ENCODE measurements around the gene SLC35B2. TPM values are rescaled to one million over a fixed set of nuclear protein-coding genes. Genes with fewer than 3 reads are reported as not detected.

SLC35B2 gene
- total RNA-seq, 1 donor from 2014 or later, result 21.3 TPM

DNA sequence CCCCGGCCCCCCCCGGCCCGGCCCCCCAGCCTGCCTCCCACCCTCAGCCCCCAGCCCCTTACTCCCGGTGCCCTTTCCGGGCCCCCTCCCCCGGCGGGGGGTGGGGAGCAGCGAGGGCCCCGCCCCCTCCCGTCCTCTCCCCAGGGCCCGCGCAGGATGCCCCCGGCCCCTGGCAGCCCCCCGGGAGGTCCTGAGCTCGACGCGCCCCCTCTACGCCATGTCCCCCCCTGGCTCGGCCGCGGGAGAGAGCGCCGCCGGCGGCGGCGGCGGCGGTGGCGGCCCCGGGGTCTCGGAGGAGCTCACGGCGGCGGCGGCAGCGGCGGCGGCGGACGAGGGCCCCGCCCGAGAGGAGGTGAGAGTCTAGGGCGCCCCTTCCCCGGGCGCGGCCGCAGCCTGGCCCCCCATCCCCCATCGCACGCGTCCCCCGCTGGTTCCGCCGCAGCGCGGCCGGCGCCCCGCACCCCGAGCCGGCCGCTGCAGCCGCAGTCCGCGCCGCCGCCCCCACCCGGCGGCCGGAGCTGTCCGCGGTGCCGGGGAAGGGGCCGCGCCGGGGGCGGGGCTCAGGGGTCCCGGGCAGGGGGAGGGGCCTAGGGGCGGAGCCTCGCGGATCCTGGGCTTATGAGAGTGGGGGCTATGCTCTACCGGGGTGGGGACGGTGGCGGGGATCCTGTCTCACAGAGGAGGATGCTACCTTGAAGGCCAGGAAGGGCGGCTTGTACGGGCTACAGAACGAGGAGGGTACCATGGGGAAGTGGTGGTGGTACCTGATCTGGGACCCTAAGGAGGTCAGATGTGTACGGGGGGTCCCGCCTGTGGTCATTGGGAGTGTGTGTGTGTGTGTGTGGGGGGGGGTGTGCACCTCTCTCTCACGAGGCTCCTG is 13.4 kb upstream of the SLC35B2 start:
- intact Hi-C loops (cut with DNase I), result no loop called here
- ATAC-seq, result no peak
- DNase-seq (ENCODE audit: missing footprints), result no peak

DNA sequence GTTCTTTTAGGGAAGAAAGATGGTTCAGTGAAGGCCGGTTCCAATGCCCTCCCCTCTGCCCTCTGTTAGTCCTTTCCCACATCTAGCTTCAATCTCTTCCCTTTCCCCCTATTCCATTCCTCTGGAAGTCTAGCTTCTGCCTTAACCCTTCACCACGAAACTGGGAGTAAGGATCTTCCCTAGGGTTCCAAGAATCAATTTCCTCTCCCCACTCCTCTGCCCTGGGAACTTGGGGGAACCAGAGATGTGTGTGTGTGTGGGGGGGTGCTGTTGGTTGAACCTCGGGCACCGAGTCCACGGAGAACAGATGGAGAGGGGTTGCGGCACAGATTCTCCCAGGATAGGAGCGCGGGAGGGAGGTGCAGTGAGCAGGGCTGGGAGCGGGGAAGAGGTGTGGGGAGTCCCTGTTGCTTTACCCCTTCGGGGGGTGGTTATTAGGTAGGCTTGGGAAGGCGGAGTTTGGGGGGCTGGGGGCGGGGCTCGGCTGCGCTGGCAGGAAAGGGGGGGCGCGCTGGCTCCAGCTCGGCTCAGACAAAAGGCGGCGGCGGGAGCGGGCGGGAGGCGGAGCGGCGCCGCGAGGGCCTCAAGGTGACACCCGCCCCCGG is 12.7 kb upstream of the SLC35B2 start, which contains the start of gene TMEM151B:
TMEM151B (plus strand) TSS at position 530 of the 605 bp plus-strand sequence. CDS start 293 bp downstream, outside the sequence.
- no peak for ATAC-seq
- DNase-seq (ENCODE audit: missing footprints), result no peak

DNA sequence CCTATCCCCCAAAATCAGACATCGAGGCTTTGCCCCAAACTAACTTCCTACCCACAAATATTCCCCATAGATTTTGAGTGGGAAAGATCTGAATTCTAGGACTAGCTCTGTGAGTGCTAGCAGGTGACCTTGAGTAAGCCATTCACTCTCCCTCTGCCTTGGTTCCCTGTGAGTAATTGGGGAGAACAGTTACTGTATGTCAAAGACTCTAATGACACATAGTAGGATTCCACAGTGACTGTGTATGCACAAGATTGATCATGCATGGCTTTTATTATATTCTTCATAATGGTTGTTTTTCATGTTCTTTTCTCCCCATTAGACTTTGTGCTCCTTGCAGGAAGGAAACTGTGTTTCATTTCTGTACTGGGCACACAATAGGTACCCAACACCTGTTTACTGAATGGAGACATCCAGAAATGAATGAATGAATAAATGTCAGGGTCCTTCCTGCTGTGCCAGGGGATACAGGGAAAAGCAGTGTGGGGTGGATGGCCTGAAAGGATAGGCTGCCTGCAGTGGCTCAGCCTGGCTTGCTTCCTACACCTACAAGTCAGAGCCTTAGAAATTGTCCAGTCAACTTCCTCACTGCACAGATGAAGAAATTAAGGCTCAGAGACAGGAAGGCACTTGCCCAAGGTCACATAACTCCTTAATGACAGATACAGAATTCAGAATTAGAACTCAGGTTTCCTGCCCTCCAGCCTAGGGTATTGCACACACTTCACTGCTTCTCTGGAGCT is 12.0 kb upstream of the SLC35B2 start:
- ATAC-seq (no peak), DNase-seq (ENCODE audit: missing footprints) (no peak)
- intact Hi-C loops (cut with DNase I), result loop anchor here (10.0 kb wide), 1 partner anchor 185 kb away; no protein-coding TSS in a partner anchor

More for the DNA sequence above, 12.7 kb upstream of the SLC35B2 start, which contains the start of gene TMEM151B:
- intact Hi-C loops (cut with DNase I), result loop anchor here (10.0 kb wide), 1 partner anchor 185 kb away; no protein-coding TSS in a partner anchor

DNA sequence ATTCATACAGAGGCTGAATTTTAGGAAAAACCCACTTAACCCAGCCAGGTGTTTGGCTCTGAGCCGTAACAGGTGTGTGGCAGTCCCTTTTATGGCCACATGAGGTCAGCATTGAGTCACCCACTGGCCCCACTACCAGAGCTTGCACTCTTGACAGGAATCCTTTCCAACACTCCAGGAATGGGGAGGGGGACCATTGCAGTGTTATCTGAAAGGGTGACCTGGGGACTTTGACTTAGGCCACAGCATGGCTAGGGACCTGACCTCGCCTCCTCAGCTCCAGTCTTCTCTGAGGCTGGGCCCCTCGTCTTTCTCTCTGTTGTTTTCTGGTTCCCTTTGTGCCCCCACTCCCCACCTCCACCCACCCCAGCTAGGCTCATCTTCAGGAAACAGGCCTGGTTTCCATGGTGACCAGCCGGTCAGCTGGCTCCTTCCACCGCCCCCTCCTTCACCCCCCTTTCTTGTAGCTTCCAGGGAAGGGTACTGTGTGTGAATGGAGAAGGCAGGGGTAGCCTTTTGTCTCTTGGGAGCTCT is 10.8 kb upstream of the SLC35B2 start:
- DNase-seq (ENCODE audit: missing footprints) (no peak), ATAC-seq (no peak)
- intact Hi-C loops (cut with DNase I), result loop anchor here (1.0 to 10.0 kb wide), 2 partner anchors 70 to 187 kb away; no protein-coding TSS in a partner anchor

DNA sequence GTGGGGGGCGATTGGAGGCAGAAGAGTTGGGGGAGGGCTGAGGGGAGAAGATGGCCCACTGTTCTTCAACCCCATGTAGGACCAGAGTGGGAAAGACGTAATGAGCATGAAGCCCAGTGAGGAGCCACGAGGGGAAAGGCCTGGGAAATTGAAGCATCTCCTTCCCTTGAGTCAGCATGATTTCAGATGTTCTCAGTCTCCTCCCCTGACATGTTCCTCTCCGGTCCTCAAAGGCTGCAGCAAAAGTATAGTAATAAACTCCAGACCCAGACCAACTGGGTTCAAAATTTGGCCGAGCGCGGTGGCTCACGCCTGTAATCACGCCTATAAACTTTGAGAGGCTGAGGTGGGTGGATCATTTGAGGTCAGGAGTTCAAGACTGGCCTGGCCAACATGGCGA is 9.9 kb upstream of the SLC35B2 start:
- DNase-seq (ENCODE audit: missing footprints) (no peak), ATAC-seq (no peak)
- intact Hi-C loops (cut with DNase I), result loop anchor here (10.0 kb wide), 1 partner anchor 188 kb away; no protein-coding TSS in a partner anchor

DNA sequence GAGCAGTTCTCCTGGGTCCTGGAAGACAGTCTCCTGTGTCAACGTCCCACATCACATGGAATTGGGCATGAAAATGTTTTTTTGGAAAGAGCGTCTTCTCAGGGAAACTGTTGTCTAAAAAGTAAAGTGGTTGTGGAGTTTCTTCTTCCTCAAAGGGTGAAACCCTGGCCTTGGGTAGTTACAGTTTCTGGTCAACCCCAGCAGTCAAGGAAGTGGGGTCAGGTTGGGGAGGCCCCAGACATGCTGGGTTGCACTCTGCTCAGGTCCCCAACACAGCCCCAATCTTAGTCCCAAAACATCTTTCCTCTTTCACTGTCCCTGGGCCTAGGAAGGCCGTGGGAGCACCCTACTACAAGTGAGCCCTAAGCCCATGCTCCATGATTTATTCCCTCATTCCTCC is 9.0 kb upstream of the SLC35B2 start:
- DNase-seq (ENCODE audit: missing footprints) (no peak), ATAC-seq (no peak)
- intact Hi-C loops (cut with DNase I), result loop anchor here (10.0 kb wide), 1 partner anchor 188 kb away; no protein-coding TSS in a partner anchor

DNA sequence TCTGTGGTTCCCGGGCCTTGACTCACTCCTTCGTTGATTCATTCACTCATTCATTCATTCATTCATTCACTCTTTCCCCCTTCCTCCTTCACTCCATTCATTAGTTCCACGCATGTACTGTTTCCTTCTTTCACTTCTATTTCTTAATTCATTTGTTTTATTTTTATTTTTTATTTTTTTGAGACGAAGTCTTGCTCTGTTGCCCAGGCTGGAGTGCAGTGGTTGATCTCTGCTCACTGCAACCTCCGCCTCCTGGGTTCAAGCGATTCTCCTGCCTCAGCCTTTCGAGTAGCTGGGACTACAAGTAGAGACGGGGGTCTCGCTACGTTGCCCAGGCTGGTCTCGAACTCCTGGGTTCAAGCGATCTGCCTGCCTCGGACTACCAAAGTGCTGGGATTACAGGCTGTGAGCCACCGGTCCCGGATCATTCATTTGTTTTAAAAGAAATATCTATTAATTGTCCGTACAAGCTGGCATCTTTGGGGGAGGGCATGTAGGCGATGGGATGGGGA is 8.4 kb upstream of the SLC35B2 start:
- ATAC-seq, result no peak
- intact Hi-C loops (cut with DNase I), result loop anchor here (10.0 kb wide), 1 partner anchor 189 kb away; no protein-coding TSS in a partner anchor

DNA sequence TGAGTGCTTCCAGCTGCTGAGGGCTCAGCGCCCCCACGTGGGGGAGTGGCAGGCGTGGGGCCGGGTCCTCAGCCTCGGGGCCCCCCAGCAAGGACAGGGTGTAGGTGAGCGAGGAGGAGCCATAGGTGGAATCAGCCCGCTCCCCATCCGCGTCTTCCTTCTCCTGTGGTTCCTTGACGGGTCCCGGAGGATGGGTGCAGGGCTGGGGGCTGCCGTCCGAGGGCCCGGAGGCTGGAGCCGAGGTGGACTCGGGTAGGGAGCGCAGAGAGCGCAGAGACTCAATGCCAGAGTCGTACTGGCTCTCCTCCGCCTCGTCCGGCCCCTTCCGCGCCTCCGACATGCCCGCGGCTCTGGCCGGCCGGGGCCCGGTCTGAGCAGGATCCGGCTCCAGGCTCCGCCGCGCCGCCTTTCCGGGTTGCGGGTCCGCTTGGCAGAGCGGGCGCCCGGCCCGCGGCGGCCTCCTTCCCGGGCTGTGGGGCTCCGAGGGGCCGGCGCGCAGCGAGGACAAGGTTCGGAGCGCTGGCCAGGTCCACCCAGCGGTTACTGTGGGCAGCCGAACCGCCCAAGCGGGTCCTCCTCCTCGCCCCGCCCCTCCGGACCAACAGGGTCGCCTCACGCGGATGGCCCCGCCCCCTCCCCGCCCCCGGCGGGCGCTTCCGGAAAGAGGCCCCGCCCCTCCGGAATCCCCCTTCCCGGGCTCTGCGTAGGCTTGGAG is 7.8 kb upstream of the SLC35B2 start, which contains the start of gene NFKBIE:
NFKBIE (minus strand) TSS at position 545 of the 715 bp plus-strand sequence; CDS start at position 340, 205 bp downstream.
- intact Hi-C loops (cut with DNase I), result loop anchor here (10.0 kb wide), 1 partner anchor 190 kb away; no protein-coding TSS in a partner anchor
- DNase-seq (ENCODE audit: missing footprints) (peak; percentile 97), ATAC-seq (peak; percentile 96)

More for the DNA sequence above, 8.4 kb upstream of the SLC35B2 start:
- no peak for DNase-seq (ENCODE audit: missing footprints)

DNA sequence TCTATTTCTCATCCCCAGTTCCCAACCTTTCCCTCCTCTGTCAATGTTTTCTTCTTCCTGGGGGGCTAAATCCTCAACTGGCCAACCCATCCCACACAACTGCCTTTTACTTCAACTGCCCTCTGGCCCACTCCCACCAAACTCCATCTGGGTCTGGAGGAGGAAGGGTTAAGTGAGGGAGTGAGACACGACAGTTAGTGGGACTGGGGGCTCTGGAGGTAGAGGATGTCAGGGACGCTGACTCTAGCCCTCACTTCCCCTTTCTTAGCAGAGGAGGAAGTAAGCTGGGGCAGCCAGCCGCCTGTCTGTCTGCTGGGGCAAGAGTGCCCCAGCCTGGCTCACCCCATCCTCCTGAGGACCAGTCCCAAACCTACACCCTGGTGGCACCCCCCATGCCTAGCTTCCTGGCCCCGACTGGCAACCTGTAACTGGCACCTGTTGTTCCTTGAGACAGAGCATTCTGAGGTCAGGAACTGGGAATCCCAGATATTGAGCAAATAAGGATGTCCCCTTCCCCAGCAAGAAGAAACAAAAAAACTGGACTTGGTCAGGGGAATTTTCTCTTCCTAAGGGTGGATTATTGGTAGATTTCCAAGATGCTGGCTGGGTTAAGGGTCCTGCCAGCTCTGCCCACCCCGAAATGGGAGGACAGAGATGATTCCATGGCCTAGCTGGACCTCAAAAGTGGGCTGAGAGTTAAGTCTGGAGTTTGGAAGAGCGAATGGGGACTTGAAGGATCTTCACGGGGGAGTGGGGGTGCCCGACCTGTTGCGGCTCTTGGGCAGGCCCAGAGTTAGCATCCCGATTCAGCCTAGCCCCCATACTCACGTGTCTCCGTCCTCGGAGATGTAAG is 7.1 kb upstream of the SLC35B2 start:
- DNase-seq (ENCODE audit: missing footprints) (peak; percentile 88), ATAC-seq (peak; percentile 1)
- intact Hi-C loops (cut with DNase I), result loop anchor here (10.0 kb wide), 1 partner anchor 190 kb away; no protein-coding TSS in a partner anchor

DNA sequence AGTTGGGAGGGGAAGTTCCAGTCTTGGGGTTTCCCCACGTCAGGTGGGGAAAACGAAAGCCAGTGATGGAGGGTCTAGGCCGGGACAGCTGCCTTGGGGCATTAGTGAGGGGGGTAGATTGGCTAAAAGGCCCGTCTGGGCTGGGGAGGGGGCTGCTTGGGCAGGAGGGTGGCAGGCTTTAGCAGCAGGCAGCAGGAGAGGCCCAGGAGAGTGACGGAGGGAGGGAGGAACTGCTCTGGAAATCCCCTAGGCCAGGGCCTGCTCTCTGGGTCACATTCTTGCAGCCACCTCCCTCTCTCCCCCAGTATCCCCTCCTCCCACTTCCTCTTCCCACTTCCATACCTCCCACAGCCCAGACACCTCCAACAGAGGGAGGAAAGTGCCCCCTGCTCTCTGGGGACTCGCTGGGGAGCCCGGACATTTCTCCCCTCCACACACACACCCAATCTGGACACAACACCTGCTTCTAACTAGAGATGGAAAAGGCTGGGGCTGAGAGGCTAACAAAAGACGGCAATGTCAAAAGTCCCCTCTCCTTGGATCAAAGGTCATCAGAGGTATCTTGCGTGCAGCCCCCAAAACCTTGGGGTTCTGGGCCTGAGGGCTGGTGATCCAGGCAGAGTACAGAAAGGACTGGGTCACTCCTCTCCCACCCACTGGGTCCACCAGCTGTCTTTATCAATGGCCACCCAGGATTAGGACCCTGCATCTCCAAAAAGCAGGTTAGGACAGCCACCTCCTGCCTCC is 6.2 kb upstream of the SLC35B2 start:
- intact Hi-C loops (cut with DNase I), result loop anchor here (10.0 kb wide), 1 partner anchor 191 kb away; no protein-coding TSS in a partner anchor
- no peak for DNase-seq (ENCODE audit: missing footprints)
- ATAC-seq, result no peak

DNA sequence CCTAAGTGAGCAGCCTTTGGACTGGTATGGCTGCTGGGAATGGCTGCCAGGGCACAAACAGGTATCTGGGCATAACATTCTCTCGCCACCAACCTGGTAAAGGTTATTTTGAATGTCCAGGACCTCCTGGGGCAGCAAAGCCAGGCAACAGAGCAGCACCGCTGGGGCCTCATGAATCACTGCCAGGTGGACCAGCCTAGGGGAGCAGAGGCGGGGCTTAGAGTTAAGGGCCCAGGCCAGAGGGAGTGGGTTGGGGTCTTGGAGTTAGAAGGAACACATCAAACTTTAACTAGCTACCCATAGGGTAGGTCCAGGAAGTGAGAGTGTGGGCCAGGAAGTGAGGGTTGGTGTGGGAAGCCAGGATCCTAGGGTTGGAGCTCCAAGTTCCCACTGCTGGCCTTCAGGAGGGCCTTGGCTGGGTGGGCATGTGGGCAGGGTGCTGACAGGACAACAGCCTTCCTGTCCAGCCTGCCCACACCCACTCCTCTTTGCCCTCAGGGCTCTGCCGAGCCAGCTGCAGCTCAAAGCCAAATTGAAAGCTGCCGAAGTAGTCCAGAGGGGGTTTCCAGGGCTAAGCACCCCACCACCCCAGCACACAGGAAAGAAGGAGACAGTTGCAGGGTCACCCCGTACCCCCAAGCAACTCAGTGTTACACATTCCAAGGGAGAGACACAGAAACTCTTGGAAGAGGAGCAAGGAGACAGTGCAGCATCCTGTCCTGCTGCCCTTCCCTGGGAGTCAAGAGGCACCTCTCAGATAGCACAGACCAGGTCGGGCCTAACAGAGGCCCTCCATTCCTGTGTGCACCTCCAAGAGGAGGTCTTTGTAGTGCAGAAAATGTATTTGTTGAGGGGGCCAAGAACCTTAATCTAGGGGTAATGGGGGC is 5.4 kb upstream of the SLC35B2 start:
- intact Hi-C loops (cut with DNase I), result loop anchor here (10.0 kb wide), 1 partner anchor 192 kb away; no protein-coding TSS in a partner anchor
- ATAC-seq, result no peak
- DNase-seq (ENCODE audit: missing footprints), result no peak

DNA sequence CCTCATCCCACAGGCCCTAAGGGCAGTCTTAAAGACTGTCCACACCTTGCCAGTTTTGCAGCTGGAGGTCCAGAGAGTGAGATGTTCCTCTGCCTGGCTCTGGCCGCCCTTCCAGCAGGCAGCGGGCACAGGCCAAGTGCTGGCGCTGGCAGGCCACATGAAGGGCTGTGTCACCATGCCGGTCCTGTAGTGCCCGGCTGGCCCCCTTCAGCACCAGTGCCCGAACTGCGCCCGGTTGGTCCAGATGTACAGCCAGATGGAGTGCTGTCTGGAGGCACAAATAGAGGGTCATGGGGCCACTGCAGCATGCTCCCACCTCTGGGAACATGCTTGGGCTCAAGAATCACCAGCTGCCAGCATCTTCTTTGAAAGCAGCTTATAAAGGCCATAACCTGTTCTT is 4.3 kb upstream of the SLC35B2 start:
- intact Hi-C loops (cut with DNase I), result loop anchor here (10.0 kb wide), 1 partner anchor 193 kb away; no protein-coding TSS in a partner anchor
- DNase-seq (ENCODE audit: missing footprints) (no peak), ATAC-seq (no peak)

DNA sequence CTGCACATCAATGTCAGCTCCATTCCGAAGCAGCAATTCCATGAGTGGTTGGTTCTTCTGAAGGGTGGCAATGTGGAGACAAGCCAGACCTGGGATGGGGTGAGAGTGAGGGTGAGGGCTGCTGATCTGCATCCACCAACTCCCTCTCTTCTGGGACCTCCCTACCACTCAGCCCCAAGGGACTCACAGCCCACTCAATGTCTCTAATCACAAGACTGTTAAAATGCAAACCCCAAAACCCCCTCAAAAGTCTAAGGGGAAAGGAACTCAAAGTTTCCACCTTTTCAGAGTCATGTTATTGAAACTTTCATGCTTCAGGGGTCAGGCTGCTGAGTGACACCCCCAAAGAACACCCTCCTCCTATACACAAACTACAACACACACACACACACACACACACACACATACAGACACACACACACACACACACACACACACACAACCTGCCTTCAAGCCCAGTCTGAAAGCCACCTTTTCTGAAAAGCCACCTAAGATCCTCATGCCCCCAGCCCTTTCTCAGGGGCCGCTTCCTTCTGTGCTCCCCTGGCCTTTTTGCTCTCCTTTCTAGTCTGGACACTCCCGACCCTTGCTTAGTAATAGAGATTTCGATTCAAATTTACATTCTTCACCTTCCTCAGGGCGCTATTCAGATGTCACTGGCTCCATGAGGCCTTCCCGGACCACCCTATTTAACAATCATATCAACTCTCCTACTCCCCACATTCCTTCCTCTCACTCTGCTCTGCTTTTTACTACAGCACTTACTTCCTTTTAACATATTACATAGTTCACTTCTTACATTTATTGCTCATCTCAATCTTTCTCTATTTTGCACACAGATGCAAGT is 3.3 kb upstream of the SLC35B2 start:
- DNase-seq (ENCODE audit: missing footprints), result no peak
- intact Hi-C loops (cut with DNase I), result loop anchor here (10.0 kb wide), 1 partner anchor 194 kb away; no protein-coding TSS in a partner anchor
- ATAC-seq, result no peak

DNA sequence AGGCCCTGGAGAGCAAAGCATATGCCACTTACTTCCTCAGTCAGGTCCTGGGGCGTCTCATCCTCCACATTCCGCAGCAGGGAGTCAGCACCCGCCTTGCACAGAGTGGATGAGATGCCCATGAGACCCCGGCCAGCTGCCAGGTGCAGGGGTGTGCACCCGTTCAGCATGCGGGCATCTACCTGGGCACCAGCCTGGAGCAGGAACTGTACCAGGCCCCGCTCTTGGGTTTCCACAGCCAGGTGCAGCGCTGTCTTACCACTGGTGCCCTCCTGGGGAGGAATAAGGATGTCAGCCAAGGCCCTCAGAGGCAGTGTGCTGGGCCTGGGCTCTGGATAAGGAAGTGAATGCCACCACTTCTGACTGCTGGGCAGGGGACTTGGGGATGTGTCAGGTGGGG is 2.7 kb upstream of the SLC35B2 start:
- ATAC-seq (no peak), DNase-seq (ENCODE audit: missing footprints) (no peak)
- intact Hi-C loops (cut with DNase I), result loop anchor here (10.0 kb wide), 1 partner anchor 195 kb away; no protein-coding TSS in a partner anchor

All from Right ventricle myocardium inferior (tissue), 1 donor.